ENCODE results near the gene PTPRM. TPM values are rescaled to one million over a fixed set of nuclear protein-coding genes. Genes with fewer than 3 reads are reported as not detected.

PTPRM gene
- total RNA-seq, 1 experiment from 2014 or later, result not detected

- POLR2A ChIA-PET (ENCODE audit: low non-redundant PET), result no interaction called here
- H3K27ac ChIP-seq (ENCODE audit: low read depth, low read length, poor library complexity, severe bottlenecking), result no peak overlapping the region
Observed at GRCh38 chr18:7758764-7759163, 191.6 kb downstream of the PTPRM start.

DNA sequence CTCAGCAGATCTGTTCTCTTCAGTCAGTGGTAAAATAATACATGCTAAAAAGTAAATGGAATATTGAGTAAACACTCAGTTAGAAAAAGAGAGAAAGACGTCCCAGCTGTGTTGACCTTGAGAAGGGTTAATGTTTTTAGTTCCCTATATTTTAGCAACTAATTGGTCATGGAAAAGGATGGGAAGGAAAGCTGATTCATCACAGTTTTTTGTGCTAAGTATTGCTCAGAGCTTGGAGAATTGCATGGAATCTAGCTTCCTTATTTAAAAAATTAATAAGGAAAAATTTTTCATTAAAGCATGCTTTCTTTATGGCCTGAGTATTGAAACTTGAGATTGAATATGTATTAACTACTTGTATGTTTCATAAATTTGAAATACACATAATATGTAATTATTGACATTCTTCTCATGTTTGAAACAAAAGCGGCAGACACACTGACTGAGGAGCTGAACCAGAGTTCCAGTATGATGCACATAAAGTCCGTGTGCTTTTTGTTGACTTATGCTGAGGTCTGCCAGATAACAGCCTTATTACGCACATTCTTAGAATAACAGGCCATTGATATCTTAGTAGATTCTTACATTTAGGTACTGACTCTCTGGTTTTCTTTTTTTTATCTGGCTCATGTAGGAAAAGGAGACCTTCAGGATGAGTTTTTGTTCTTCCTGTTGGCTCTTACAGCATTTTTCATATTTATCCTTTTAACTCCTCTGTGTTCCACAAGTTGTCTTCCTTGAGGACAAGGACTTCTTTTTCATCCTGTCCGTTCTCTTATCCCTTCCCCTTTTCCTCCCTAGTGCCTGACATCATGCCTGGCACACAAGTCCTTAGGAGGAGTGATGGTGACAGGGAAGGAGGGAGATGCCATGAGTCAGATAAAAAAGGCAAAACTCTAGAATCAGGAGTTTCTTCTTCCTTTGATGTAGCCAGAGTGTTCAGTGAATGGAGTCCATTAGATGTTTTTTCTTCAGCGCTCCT is 194.1 kb downstream of the PTPRM start:
- POLR2A ChIA-PET (ENCODE audit: low non-redundant PET), result no interaction called here

More at GRCh38 chr18:7758764-7759163, 191.6 kb downstream of the PTPRM start:
- no peaks in the 10 kb centered on the region for H3K36me3 ChIP-seq (ENCODE audit: insufficient read depth, low read length, poor library complexity, severe bottlenecking)
- intact Hi-C loops (cut with micrococcal nuclease; ENCODE audit: unreplicated experiment), result no loop called here
- BruUV-seq (replicated peaks), result no TSS peak
- CTCF ChIA-PET, result no interaction called here
- no peaks in the 10 kb centered on the region for H3K4me1 ChIP-seq (ENCODE audit: insufficient read depth, low read length, poor library complexity, severe bottlenecking)
- no peak overlapping the region for H3K4me3 ChIP-seq (ENCODE audit: low read depth, low read length, poor library complexity, severe bottlenecking)
- no peaks in the 10 kb centered on the region for H3K27me3 ChIP-seq (replicated peaks; ENCODE audit: insufficient read depth, low read depth, low read length, poor library complexity)
- no peak for DNase-seq (ENCODE audit: low spot score)
- TF ChIP-seq, protein P1, sequence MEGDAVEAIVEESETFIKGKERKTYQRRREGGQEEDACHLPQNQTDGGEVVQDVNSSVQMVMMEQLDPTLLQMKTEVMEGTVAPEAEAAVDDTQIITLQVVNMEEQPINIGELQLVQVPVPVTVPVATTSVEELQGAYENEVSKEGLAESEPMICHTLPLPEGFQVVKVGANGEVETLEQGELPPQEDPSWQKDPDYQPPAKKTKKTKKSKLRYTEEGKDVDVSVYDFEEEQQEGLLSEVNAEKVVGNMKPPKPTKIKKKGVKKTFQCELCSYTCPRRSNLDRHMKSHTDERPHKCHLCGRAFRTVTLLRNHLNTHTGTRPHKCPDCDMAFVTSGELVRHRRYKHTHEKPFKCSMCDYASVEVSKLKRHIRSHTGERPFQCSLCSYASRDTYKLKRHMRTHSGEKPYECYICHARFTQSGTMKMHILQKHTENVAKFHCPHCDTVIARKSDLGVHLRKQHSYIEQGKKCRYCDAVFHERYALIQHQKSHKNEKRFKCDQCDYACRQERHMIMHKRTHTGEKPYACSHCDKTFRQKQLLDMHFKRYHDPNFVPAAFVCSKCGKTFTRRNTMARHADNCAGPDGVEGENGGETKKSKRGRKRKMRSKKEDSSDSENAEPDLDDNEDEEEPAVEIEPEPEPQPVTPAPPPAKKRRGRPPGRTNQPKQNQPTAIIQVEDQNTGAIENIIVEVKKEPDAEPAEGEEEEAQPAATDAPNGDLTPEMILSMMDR (conservative IDR thresholded peaks at IDR 0.05; ENCODE audit: low read depth, low read length), result no peak
- no peak for TF ChIP-seq EZH2 (IDR thresholded peaks at IDR 0.05; ENCODE audit: borderline replicate concordance, low read depth, low read length, poor library complexity, severe bottlenecking)
- peaks cover 19% of the 10 kb centered on the region for H3K9me3 ChIP-seq (ENCODE audit: low read depth, low read length, poor library complexity, severe bottlenecking)

DNA sequence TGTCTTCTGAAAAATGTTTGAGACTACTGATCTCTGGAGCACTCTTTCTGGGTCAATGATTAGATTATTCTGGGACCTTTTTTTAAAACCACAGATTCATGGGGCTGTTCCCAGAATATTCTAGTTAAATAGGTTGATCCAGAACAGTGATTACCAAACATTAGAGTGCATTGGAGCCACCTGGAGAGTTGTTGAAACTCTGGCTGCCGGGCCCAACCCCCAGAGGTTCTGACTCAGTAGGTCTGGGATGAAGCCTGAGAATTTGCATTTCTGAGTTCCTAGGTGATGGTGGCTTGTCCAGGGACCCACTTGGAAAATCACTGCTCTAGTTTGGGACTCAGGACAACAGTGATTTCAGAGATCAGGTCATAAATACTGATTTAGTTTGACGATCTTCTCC is 197.3 kb downstream of the PTPRM start:
- Histone ChIP-seq H3K27ac (ENCODE audit: low read depth, low read length, poor library complexity, severe bottlenecking) (no peak overlapping the region), H3K36me3 (ENCODE audit: insufficient read depth, low read length, poor library complexity, severe bottlenecking) (no peaks in the 10 kb centered on the region), H3K9me3 (ENCODE audit: low read depth, low read length, poor library complexity, severe bottlenecking) (peaks cover 32% of the 10 kb centered on the region), H3K4me1 (ENCODE audit: insufficient read depth, low read length, poor library complexity, severe bottlenecking) (no peaks in the 10 kb centered on the region), H3K4me3 (ENCODE audit: low read depth, low read length, poor library complexity, severe bottlenecking) (no peak overlapping the region), H3K27me3 (replicated peaks; ENCODE audit: insufficient read depth, low read depth, low read length, poor library complexity) (no peaks in the 10 kb centered on the region)
- POLR2A ChIA-PET (ENCODE audit: low non-redundant PET), result no interaction called here
- no peak for DNase-seq (ENCODE audit: low spot score)
- CTCF ChIA-PET, result no interaction called here
- BruUV-seq (replicated peaks), result no TSS peak
- intact Hi-C loops (cut with micrococcal nuclease; ENCODE audit: unreplicated experiment), result no loop called here
- TF ChIP-seq, protein P1 (conservative IDR thresholded peaks at IDR 0.05; ENCODE audit: low read depth, low read length), result no peak
- no peak for TF ChIP-seq EZH2 (IDR thresholded peaks at IDR 0.05; ENCODE audit: borderline replicate concordance, low read depth, low read length, poor library complexity, severe bottlenecking)

More for the DNA sequence above, 194.1 kb downstream of the PTPRM start:
- no TSS peak for BruUV-seq (replicated peaks)
- no peak overlapping the region for H3K27ac ChIP-seq (ENCODE audit: low read depth, low read length, poor library complexity, severe bottlenecking)
- TF ChIP-seq EZH2 (IDR thresholded peaks at IDR 0.05; ENCODE audit: borderline replicate concordance, low read depth, low read length, poor library complexity, severe bottlenecking), result no peak
- TF ChIP-seq, protein P1 (conservative IDR thresholded peaks at IDR 0.05; ENCODE audit: low read depth, low read length), result no peak
- CTCF ChIA-PET, result no interaction called here
- no peak overlapping the region for H3K4me3 ChIP-seq (ENCODE audit: low read depth, low read length, poor library complexity, severe bottlenecking)
- intact Hi-C loops (cut with micrococcal nuclease; ENCODE audit: unreplicated experiment), result no loop called here
- H3K36me3 ChIP-seq (ENCODE audit: insufficient read depth, low read length, poor library complexity, severe bottlenecking), result no peaks in the 10 kb centered on the region
- DNase-seq (ENCODE audit: low spot score), result no peak
- peaks cover 32% of the 10 kb centered on the region for H3K9me3 ChIP-seq (ENCODE audit: low read depth, low read length, poor library complexity, severe bottlenecking)
- H3K4me1 ChIP-seq (ENCODE audit: insufficient read depth, low read length, poor library complexity, severe bottlenecking), result no peaks in the 10 kb centered on the region
- H3K27me3 ChIP-seq (replicated peaks; ENCODE audit: insufficient read depth, low read depth, low read length, poor library complexity), result no peaks in the 10 kb centered on the region
